Calu3 (cell line): ENCODE measurements around the gene F2. TPM values are rescaled to one million over a fixed set of nuclear protein-coding genes. Genes with fewer than 3 reads are reported as not detected.

Experiments used
- BruUV-seq: library from RNA; stranded (reverse); fragments of 400-500 nt; replicated peaks from 2 replicates; lab custom pipeline; 2021; lab: Mats Ljungman, UMichigan
- CTCF ChIA-PET: fragments of 300-600 bp; sonication (Branson Sonifier 250); formaldehyde crosslinking; loops from one replicate; lab custom pipeline; 2022; ENCODE audit warnings: antibody characterized with exemption; lab: Charles Lee
- DNase-seq: peaks from one replicate; pipeline ENCODE4 v3.0.0; 2022
- H3K27ac Mint-ChIP-seq: one replicate; pipeline ENCODE4 v1.8.0; 2022; ENCODE audit warnings: mixed read lengths; ENCODE audit not compliant: unreplicated experiment
- H3K27me3 Mint-ChIP-seq: one replicate; pipeline ENCODE4 v1.8.0; 2022; ENCODE audit warnings: mixed read lengths; ENCODE audit not compliant: unreplicated experiment
- H3K36me3 Mint-ChIP-seq: one replicate; pipeline ENCODE4 v1.8.0; 2022; ENCODE audit warnings: mild to moderate bottlenecking, moderate library complexity, mixed read lengths; ENCODE audit not compliant: insufficient read depth, unreplicated experiment
- H3K4me1 Mint-ChIP-seq: one replicate; pipeline ENCODE4 v1.8.0; 2022; ENCODE audit warnings: mild to moderate bottlenecking, low read depth, mixed read lengths; ENCODE audit not compliant: unreplicated experiment
- H3K4me3 Mint-ChIP-seq: one replicate; pipeline ENCODE4 v1.8.0; 2022; ENCODE audit warnings: mild to moderate bottlenecking, low read depth, moderate library complexity, mixed read lengths; ENCODE audit not compliant: unreplicated experiment
- H3K9me3 Mint-ChIP-seq: one replicate; pipeline ENCODE4 v1.8.0; 2022; ENCODE audit warnings: low read depth, mixed read lengths; ENCODE audit not compliant: unreplicated experiment
- intact Hi-C: fragments of 100-400 bp; cut with micrococcal nuclease; formaldehyde crosslinking; loops from one replicate; pipeline ENCODE4 v1.10.0; 2022; ENCODE audit not compliant: unreplicated experiment
- total RNA-seq: library from RNA; stranded (reverse); gene quantifications from 2 replicates; pipeline ENCODE4 v1.2.3, GENCODE V29; 2022
- TF ChIP-seq, protein P1 (sequence below): fragments of 200-600 bp; IDR thresholded peaks from one replicate; pipeline ENCODE4 v1.8.0; 2022; ENCODE audit warnings: antibody characterized with exemption; ENCODE audit not compliant: unreplicated experiment

Gene F2
- total RNA-seq, 1 experiment from 2014 or later, result not detected

DNA sequence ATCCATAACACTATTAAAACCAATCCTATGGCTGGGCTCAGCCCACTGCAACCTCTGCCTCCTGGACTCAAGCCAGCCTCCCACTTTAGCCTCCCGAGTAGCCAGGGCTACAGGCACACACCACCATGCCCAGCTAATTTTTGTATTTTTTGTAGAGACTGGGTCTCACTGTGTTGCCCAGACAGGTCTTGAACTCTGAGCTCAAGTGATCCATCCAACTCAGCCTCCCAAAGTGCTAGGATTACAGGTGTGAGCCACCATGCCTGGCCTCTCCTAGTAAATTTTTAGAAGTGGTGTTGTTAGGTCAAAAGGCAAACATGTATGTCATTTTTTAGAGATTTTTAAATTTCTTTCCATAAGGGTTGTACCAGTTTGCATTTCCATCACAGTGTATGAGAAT lies 14.2 kb downstream of the F2 start:
- no peaks in the 10 kb centered on the region for H3K4me1 Mint-ChIP-seq
- no TSS peak for BruUV-seq
- CTCF ChIA-PET, result no interaction called here

DNA sequence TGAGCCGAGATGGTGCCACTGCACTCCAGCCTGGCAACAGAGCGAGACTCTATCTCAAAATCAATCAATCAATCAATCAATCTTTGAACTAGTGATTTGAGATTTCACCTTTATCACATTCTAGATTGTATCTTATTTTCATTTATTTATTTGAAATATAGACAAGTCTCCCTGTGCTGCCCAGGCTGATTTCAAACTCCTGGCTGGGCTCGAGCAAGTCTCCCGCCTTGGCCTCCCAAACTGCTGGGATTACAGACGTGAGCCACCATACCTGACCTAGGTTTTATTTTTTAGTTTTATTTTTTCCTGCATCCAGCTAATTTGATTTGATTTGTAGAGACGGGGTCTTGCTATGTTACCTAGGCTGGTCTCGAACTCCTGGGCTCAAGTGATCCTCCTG lies 17.1 kb downstream of the F2 start:
- BruUV-seq, result no TSS peak
- DNase-seq, result no peak
- Mint-ChIP-seq H3K4me3 (no peak overlapping the region), H3K9me3 (no peaks in the 10 kb centered on the region), H3K4me1 (no peaks in the 10 kb centered on the region), H3K36me3 (peaks cover 11% of the 10 kb centered on the region), H3K27ac (no peak overlapping the region), H3K27me3 (no peaks in the 10 kb centered on the region)
- TF ChIP-seq, protein P1, sequence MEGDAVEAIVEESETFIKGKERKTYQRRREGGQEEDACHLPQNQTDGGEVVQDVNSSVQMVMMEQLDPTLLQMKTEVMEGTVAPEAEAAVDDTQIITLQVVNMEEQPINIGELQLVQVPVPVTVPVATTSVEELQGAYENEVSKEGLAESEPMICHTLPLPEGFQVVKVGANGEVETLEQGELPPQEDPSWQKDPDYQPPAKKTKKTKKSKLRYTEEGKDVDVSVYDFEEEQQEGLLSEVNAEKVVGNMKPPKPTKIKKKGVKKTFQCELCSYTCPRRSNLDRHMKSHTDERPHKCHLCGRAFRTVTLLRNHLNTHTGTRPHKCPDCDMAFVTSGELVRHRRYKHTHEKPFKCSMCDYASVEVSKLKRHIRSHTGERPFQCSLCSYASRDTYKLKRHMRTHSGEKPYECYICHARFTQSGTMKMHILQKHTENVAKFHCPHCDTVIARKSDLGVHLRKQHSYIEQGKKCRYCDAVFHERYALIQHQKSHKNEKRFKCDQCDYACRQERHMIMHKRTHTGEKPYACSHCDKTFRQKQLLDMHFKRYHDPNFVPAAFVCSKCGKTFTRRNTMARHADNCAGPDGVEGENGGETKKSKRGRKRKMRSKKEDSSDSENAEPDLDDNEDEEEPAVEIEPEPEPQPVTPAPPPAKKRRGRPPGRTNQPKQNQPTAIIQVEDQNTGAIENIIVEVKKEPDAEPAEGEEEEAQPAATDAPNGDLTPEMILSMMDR, result no peak
- CTCF ChIA-PET, result no interaction called here
- intact Hi-C loops, result no loop called here

More for the DNA sequence above, 14.2 kb downstream of the F2 start:
- H3K36me3 Mint-ChIP-seq, result no peaks in the 10 kb centered on the region
- no peak for DNase-seq
- no peaks in the 10 kb centered on the region for H3K9me3 Mint-ChIP-seq
- TF ChIP-seq, protein P1, result no peak
- intact Hi-C loops, result no loop called here
- H3K4me3 Mint-ChIP-seq, result no peak overlapping the region
- no peak overlapping the region for H3K27ac Mint-ChIP-seq
- no peaks in the 10 kb centered on the region for H3K27me3 Mint-ChIP-seq

DNA sequence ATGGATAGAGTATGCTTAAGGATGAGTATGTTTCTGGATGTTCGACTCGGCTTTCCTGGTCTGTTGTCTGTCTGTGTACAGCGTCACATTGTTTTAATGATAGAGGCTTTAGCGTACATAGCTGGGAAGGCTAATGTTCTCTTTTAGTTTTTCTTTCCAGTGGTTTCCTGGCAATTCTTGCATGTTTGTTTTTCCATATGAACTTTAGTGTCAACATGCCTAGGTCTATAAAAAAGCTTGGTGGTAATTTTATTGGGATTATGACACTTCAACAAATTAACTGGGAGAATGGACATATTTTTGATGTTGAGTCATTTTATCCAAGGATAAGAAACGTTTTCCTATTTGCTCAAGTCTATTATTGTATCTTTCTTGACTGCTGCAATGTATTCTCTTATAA lies 17.6 kb downstream of the F2 start:
- H3K4me3 Mint-ChIP-seq, result no peak overlapping the region
- H3K27me3 Mint-ChIP-seq, result no peaks in the 10 kb centered on the region
- DNase-seq, result no peak
- intact Hi-C loops, result no loop called here
- TF ChIP-seq, protein P1, result no peak
- no TSS peak for BruUV-seq
- H3K27ac Mint-ChIP-seq, result no peak overlapping the region
- peaks cover 16% of the 10 kb centered on the region for H3K36me3 Mint-ChIP-seq
- no peaks in the 10 kb centered on the region for H3K4me1 Mint-ChIP-seq
- no peaks in the 10 kb centered on the region for H3K9me3 Mint-ChIP-seq
- CTCF ChIA-PET, result no interaction called here

DNA sequence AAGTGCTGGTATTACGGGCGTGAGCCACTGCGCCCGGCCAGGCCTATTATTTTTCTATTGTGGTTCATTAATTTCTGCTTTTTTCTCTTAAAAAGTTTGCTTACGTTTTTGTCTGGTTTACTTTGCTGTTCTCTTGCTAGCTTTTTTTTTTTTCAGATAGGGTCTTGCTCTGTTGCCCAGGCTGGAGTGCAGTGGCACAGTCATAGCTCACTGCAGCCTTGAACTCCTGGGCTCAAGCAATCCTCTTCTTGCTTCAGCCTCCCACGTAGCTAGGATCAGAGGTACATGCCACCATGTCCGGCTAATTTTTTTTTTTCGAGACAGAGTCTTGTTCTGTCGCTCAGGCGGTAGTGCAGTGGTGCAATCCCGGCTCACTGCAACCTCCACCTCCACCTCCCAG lies 18.7 kb downstream of the F2 start:
- Mint-ChIP-seq H3K36me3 (peaks cover 27% of the 10 kb centered on the region), H3K9me3 (no peaks in the 10 kb centered on the region), H3K27ac (no peak overlapping the region), H3K27me3 (no peaks in the 10 kb centered on the region), H3K4me3 (no peak overlapping the region), H3K4me1 (no peaks in the 10 kb centered on the region)
- CTCF ChIA-PET, result no interaction called here
- intact Hi-C loops, result no loop called here
- TF ChIP-seq, protein P1, result no peak
- no peak for DNase-seq
- TSS peak; percentile 10 for BruUV-seq

DNA sequence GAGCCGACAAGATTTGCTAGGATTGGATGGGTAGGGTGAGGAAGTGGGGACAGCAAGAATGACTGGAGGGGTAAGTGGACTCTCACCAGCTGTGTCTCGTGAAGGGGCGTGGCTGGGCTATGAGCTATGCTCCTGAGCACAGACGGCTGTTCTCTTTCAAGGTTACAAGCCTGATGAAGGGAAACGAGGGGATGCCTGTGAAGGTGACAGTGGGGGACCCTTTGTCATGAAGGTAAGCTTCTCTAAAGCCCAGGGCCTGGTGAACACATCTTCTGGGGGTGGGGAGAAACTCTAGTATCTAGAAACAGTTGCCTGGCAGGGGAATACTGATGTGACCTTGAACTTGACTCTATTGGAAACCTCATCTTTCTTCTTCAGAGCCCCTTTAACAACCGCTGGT lies 19.9 kb downstream of the F2 start:
- intact Hi-C loops, result no loop called here
- H3K27me3 Mint-ChIP-seq, result no peaks in the 10 kb centered on the region
- no peak overlapping the region for H3K4me3 Mint-ChIP-seq
- no peaks in the 10 kb centered on the region for H3K9me3 Mint-ChIP-seq
- TF ChIP-seq, protein P1, result no peak
- H3K36me3 Mint-ChIP-seq, result peaks cover 33% of the 10 kb centered on the region
- DNase-seq, result no peak
- no TSS peak for BruUV-seq
- no peak overlapping the region for H3K27ac Mint-ChIP-seq
- CTCF ChIA-PET, result no interaction called here
- H3K4me1 Mint-ChIP-seq, result no peaks in the 10 kb centered on the region
